Dermis microvascular lymphatic vessel endothelial cell (primary cell): ENCODE data around the gene GLOD5. TPM values are rescaled to one million over a fixed set of nuclear protein-coding genes. Genes with fewer than 3 reads are reported as not detected.

Source experiments
- DNase-seq, 2 donors: peaks; one replicate each; pipeline versions ENCODE4 v3.0.0 to v3.0.0-alpha.2; 2010; ENCODE audit warnings: low read depth in 2 of 2
- total RNA-seq: library from RNA; depleted of rRNA; stranded (reverse); fragments of >200 nt; gene quantifications from 2 replicates; pipeline ENCODE4 v1.2.1, GENCODE V29; 2014

The GLOD5 gene
- total RNA-seq, 1 donor from 2014 or later = not detected

- no peak for DNase-seq
These were observed 7.8 kb upstream of the GLOD5 start for GRCh38 chrX:48753708-48754228.

GRCh38 chrX:48754238-48754637 is 7.3 kb upstream of the GLOD5 start:
- DNase-seq = no peak

GRCh38 chrX:48769230-48769629 is 7.7 kb downstream of the GLOD5 start:
- no peak for DNase-seq

- DNase-seq = no peak
These were observed 8.7 kb downstream of the GLOD5 start for GRCh38 chrX:48770296-48770695.

- DNase-seq = no peak
These were observed 11.1 kb downstream of the GLOD5 start for GRCh38 chrX:48772602-48773001.

- no peak for DNase-seq
These were observed 15.4 kb downstream of the GLOD5 start for GRCh38 chrX:48776818-48777439.

- DNase-seq = no peak
These were observed 17.9 kb downstream of the GLOD5 start for GRCh38 chrX:48779399-48779798.

- DNase-seq = no peak
These were observed 20.2 kb downstream of the GLOD5 start for GRCh38 chrX:48781705-48782104.

GRCh38 chrX:48782216-48782615 is 20.7 kb downstream of the GLOD5 start:
- DNase-seq = no peak

GRCh38 chrX:48782795-48783194 is 21.2 kb downstream of the GLOD5 start:
- no peak for DNase-seq

GRCh38 chrX:48784726-48785125 is 23.2 kb downstream of the GLOD5 start:
- no peak for DNase-seq

GRCh38 chrX:48785186-48785539 is 23.6 kb downstream of the GLOD5 start:
- DNase-seq = no peak

- DNase-seq = no peak
These were observed 24.1 kb downstream of the GLOD5 start for GRCh38 chrX:48785540-48786214.

- DNase-seq = no peak
These were observed 24.8 kb downstream of the GLOD5 start, which contains the start of gene GATA1 for GRCh38 chrX:48786341-48786800. TSS of gene GATA1 (plus strand) at chrX:48786590. CDS start at chrX:48791110, 4,520 bp downstream.

- no peak for DNase-seq
These were observed 25.4 kb downstream of the GLOD5 start for GRCh38 chrX:48786825-48787504.

GRCh38 chrX:48787505-48788443 is 26.2 kb downstream of the GLOD5 start:
- DNase-seq = no peak

GRCh38 chrX:48789366-48790220 is 28.0 kb downstream of the GLOD5 start:
- no peak for DNase-seq

- no peak for DNase-seq
These were observed 28.9 kb downstream of the GLOD5 start for GRCh38 chrX:48790477-48790876.

GRCh38 chrX:48791063-48791820 is 29.7 kb downstream of the GLOD5 start:
- DNase-seq = no peak

GRCh38 chrX:48792219-48792618 is 30.7 kb downstream of the GLOD5 start:
- no peak for DNase-seq
